GM19099 (cell line): Measurements from ENCODE around the gene IGSF3.

Experiments used
- POLR2A ChIP-seq: IDR thresholded peaks from 3 replicates; pipeline ENCODE4 v1.6.1; 2011; ENCODE audit warnings: low read depth; ENCODE audit not compliant: insufficient read length; ENCODE audit errors: extremely low read depth

Gene IGSF3

DNA sequence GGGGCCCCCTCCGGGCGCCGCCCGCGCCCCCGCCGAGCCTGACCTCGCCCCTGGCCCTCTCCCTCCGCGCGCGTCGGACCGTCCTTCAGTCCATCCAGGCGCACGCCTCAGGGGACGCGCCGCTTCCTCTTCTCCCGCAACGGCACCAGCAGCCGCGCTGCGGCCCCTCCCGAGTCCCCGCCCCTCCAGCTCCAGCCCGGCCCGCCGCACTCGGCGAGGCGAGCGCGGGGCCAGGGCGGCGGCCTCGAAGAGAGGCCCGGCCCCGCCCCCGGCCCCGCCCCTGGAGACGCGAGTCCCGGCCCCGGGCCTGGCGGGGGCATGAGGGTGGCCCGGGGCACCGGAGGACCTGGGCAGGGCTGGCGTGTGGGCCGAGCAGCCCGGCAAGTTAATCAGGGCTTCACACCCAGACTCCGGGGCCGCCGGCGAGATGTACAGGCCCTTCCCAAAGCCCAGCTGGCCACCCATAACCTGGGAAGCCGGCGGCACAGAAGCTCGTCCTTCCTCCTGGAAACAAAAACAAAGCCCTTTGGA, at the start of gene IGSF3:
Gene IGSF3 (minus strand): TSS at position 159 of the 531 bp plus-strand sequence. CDS start 1,407 bp downstream, outside the sequence.
- no peak for TF ChIP-seq POLR2A

DNA sequence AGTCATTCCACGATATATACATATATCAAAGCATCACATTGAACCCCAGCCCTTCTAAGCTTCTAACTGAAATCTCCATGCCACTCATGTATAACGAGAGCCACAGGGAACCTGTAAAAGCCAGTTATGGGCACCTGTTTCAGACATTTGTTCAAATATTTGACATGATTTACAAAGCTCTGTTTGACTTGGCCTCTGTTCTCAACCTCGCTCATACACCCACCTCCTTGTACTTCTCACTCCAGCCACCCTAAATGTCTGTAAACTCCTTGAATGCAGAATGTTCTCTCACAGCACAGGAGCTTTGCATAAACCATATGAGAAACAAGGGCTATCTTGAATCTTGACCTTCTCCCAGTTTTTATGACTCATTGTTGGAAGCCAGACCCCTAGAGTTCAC, 49.8 kb upstream of the IGSF3 start:
- no peak for TF ChIP-seq POLR2A

DNA sequence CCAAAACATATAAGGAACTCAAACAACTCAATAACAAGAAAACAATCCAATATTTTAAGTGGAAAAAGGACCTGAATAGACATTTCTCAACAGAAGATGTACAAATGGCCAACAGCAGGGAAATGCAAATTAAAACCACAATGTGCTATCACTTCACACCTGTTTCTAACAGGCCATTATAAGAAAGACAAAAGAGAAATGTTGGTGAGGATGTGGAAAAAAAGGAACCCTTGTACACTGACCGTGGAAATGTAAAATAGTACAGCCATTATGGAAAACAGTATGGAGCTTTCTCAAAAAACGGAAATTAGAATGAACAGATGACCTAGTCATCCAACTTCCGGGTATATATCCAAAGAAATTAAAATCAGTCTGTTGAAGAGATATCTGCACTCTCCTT, 48.9 kb upstream of the IGSF3 start:
- TF ChIP-seq POLR2A, result no peak

DNA sequence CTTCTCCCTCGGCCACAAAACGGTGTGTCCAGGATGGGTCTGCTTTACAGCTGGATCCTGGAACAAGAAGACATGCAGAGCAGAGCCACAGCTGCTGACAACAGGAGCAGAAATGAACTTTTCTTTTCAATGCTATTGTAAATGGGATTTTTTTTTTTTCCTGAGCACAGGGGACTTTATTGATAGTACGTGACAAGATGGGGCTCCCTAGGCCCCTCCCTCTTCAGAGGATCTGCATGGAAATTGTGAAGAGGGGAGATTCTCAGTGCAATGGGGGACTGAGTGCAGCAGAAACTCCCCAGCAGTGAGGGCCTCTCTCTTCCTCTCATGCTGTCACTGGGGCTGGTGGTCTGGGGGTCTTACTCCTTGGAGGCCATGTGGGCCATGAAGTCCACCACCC, 45.9 kb upstream of the IGSF3 start:
- TF ChIP-seq POLR2A, result no peak

DNA sequence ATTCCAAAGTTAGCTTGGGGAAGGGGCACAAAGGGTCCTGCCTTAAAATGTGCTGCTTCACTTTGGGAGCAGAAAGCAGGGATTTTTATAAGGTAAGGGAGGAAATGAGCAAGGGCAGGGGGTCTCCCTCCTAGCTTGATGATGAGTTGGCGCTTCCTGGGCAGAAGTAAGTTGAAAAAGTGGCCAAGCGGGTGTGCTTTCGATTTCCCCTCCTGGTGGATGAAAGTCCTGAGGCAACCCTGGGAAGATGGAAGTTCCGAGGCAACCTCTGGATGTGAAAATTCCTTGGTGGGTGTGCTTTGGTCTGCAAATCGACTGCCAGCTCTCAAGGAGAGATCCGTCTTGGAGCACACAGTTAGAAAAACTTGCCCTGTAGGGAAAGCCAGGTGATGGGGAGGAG, 45.0 kb upstream of the IGSF3 start:
- no peak for TF ChIP-seq POLR2A

DNA sequence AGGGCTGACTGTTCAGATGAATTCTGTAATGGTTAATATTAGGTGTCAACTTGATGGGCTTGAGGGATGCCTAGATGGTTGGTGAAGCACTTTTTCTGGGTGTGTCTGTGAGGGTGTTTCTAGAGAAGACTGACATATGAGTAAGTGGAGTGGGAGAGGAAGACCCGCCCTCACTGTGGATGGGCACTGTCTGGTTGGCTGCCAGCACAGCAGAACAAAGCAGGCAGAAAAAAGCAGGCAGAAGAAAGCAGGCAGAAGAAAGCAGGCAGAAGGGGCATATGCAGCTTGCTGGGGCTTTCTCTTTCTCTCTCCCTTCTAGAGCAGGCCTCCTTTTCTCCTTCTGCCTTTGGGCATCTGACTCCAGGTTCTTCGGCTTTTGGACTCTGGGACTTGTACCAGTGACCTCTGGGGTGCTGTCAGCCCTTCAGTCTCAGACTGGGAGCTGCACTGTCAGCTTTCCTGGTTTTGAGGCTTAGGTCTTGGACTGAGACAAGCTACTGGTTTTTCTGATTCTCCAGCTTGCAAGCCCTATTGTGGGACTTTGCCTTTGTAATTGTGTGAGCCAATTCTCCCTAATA, 43.8 kb upstream of the IGSF3 start:
- TF ChIP-seq POLR2A, result no peak

DNA sequence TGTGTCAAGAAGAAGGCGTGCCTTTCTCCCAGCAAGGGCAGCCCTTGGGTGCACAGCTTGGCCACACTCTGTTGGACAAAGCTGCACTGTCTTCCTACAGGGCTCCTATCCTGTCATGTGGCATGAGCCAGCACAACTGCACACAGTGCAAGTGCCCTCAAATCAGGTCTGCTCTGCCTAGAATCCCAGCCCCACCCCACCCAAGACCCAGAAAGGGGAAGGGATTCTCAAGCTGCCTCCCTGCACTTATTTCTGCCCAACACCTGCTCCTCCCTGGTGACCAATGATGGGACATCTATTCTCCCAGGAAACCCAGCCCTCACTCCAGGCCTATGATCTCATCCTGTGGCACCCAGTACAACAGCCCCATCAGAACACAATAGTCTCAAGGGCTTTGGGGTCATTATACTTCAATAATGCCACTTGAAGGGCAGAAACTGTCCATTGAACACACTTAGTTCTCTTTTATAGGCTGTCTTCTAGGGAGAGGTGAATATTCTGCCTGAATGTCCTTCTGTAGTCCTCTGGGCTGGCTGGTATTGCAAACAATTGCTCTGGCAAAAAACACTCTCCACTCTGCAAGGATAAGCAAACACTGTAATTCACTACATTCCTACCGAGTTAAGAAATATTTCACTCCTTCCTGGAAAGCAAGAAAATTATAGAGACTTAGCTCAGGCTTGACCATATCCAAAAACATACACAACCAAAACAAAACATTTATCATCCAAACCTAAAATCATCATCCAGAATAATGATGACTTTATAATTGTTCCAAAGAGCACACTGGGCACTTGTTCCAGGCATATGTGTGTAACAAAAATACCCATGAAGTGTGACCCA, 43.1 kb upstream of the IGSF3 start:
- no peak for TF ChIP-seq POLR2A

DNA sequence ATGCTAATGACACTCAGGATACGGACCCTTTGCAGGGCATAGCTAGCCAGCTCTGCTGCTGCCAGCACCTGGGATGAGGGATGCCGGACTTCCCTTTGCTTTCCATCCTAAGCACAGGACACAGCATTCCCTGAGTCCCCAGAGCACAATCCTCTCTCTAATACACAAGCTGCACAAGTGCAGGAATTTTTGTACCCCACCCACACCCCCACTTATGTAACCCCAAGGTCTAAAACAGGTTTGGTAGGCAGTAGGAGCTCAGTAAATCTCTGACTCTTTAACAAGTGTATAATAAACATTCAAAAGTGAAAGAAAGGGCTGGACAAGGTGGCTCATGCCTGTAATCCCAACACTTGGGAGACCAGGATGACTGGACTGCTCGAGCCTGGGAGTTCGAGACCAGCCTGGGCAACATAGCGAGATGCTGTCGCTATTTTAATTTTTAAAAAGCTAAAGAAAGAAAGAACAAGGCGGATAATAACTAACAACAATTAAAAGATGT, 42.2 kb upstream of the IGSF3 start:
- no peak for TF ChIP-seq POLR2A

DNA sequence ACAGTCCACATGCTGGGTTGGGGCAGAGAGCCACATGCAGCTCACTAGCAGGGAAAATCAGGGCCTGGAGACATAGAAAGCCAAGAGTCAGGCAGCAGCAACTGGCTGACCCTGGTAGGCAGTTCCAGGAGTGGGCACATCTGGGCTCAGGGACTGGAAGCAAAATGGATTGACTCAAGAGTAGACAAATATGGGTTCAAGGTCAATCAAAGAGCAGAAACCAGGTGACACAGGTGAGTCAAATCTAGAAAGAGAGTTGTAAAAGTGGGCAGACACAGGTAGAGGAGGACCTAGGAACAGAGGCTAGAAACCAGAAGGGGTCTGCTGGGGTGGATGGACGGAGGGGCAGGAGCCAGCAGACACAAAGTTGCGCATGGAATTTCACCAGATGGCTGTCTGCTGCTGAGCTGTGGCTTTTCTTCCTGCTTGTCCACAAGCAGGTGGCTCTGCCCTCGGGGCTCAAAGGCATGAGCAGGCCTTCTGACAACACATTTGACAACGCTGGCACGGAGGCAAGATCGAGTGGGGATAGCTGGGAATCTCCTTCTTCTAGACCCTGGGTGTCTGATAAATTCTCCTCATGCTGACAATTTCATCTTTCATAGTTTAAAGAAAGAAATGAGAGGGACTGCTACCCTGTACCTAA, 40.8 kb upstream of the IGSF3 start:
- TF ChIP-seq POLR2A, result no peak

DNA sequence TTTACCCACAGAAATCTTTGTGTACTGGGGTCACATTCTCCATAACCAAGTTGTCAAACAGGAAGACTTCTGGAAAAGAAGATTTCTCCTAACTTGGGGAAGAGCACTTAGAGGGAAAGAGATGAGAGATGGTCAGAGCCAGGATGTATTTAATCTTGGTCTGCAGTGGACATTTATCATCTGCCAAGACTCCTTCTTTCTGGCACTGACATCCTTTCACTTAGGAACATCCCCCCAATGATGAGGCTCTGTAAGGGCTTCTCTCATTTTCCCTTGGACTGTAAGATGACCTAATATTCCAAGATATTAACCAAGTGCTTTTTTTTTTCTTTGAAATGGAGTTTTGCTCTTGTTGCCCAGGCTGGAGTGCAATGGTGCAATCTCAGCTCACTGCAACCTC, 39.3 kb upstream of the IGSF3 start:
- TF ChIP-seq POLR2A, result no peak

DNA sequence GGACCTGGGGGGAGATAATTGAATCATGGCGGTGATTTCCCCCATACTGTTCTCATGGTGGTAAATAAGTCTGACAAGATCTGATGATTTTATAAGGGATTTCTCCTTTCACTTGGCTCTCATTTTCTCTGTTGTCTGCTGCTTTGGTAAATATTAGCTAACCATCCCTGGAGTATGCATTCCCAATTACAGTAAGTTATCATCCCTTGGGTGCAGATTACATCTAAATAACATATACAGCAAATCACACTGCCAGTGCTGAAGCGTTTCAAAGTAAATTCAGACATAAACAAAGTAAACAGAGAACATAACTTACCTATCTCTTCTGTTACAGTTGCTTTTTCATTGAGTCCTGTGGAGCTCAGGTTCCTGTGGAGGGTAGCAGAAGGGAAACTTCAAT, 38.6 kb upstream of the IGSF3 start:
- TF ChIP-seq POLR2A, result no peak

DNA sequence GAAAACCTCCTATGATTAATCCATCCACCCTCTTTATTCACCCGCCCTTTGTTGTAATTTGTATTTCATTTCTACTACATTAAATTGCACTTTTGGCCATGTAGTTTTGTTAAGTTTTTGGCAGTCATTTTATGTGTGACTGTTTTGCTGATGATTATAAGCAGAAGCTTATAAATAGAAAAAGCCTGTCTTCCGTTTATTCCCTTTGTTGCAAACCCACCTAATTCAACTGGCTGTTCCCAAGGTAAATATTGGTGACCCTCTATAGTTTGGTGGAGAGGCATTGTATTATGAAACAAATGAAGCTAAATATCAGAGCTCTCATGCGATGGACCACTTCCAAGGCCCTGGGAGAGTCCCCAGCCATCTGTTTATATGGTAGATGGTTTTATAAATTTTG, 36.7 kb upstream of the IGSF3 start:
- TF ChIP-seq POLR2A, result no peak

DNA sequence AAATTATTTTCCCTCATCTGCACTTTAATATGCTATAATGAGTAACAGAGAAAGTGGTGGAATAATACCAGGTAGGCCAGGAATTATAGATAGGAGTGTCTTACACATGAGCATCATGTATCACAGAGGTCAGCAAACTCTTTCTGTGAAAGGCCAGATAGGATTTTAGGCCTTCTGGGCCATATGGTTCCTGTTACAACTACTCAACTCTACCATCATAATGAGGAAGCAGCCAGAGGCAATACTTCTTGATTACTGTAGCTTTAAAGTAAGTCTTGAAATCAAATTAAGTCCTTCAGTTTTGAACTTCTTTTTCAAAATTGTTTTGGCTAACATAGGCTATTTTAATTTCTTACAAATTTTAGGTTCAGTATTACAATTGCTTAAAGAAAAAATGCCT, 32.1 kb upstream of the IGSF3 start:
- no peak for TF ChIP-seq POLR2A

DNA sequence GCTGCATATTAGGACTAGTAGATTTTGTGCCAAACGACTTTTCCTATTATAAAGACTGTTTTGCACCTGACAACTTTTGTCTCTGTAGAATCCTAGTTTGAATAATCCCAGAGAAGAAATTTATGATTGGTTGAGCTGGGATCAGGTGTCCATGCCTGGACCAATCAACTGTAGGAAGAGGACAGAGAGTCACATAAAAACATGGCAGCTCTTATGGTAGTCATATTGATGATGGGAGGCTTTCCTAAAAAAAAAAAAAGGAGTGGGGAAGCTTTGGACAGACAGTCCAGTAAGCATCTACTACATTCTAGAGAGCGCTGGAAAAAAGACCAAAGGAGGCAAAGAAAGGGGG, 30.7 kb upstream of the IGSF3 start:
- TF ChIP-seq POLR2A, result no peak

DNA sequence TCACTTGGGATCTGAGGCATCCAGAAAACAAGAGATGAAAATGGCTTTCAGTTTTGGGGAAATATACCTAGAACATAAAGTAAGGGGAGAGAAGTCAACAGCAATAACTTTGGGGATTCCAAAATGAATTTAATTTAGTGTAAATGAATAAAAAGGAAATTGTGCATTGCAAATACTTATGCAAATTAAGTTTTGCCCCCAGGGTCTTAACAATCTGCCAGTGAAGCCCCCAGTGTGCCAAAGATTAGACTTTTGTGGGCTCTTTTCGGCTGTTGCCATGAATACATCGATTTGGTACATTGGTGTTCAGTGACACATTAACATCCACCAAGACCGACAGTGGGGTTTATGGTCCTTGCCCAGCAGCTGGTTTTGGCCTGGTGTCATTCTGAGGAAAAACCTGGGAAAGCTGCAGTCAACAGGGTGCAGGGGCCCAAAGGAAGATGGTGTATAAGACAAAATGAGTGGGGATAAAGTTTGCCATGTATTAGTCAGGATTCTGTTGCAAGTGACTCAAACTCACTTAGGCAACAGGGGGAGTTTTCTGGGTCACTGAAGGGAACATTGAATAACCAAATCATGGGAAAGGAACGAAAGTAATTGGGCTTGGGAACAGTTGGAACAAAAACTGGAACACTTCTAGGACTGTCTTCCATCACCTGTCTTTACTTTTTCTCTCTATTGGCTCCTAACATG, 30.2 kb upstream of the IGSF3 start:
- no peak for TF ChIP-seq POLR2A
